Tibial nerve (tissue), 3 donors: ENCODE measurements around the gene MKNK1.

Experiments used
- CTCF ChIP-seq, 5 experiments: fragments of 200-600 bp in 3 of 5; fragments of 450-650 bp in 2 of 5; sonication (generic) in 3 of 5; IDR thresholded peaks; one replicate each; pipeline ENCODE4 v1.5.1; 2016 to 2019; ENCODE audit warnings: antibody characterized with exemption in 5 of 5, mild to moderate bottlenecking in 3 of 5, moderate library complexity in 2 of 5
- POLR2A ChIP-seq, 2 donors: fragments of 450-650 bp; IDR thresholded peaks; one replicate each; pipeline ENCODE4 v1.6.1; 2017; ENCODE audit warnings: antibody characterized with exemption in 2 of 2, mild to moderate bottlenecking in 2 of 2, moderate library complexity in 2 of 2

GRCh38 chr1:46650491-46650890 is 46.4 kb upstream of the MKNK1 start:
- no peak for TF ChIP-seq POLR2A (IDR thresholded peaks at IDR 0.05)
- TF ChIP-seq CTCF (IDR thresholded peaks at IDR 0.05) = no peak
